ENCODE measurements around the gene RNH1.
A peak's percentile ranks its signal among the peaks of the same experiment; 100 is the strongest.

Gene RNH1

GRCh38 chr11:499201-500076 lies 7.6 kb downstream of the RNH1 start:
- DNase-seq (ENCODE audit: low spot score) = no peak

- no peak for DNase-seq (ENCODE audit: low spot score)
These were observed 8.5 kb downstream of the RNH1 start for GRCh38 chr11:498297-499181.

DNA sequence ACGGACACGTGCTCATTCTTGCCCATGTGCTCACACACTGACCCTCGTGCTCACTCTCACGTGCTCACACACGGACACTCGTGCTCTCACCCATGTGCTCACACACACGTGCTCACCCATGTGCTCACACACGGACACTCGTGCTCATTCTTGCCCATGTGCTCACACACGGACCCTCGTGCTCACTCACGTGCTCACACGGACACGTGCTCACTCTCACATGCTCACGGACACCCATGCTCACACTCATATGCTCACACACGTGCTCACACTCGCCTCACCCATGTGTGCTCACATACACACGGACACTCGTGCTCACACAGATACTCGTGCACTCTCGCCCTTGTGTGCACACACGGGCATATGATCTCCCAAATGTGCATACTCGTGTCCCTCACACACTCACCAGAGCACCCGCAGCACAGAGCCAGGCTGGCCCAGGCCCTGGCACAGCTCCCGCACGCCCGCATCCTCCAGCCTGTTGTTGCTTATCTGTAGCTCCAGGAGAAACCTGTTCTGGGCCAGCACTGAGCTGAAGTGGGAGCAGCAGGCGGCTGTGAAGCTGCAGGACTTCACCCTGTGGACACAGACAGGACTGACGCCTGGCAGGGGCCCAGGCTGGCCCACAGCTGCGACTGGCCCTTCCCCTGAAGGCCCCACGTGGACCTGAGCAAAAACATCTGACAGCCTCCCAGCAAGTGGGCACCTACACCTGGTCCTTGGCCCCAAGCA lies 9.3 kb downstream of the RNH1 start:
- DNase-seq (ENCODE audit: low spot score) = no peak

- peak; percentile 15 for DNase-seq (ENCODE audit: low spot score)
These were observed 10.0 kb downstream of the RNH1 start for GRCh38 chr11:496834-497564.

GRCh38 chr11:495537-495931 lies 11.5 kb downstream of the RNH1 start:
- no peak for DNase-seq (ENCODE audit: low spot score)

DNA sequence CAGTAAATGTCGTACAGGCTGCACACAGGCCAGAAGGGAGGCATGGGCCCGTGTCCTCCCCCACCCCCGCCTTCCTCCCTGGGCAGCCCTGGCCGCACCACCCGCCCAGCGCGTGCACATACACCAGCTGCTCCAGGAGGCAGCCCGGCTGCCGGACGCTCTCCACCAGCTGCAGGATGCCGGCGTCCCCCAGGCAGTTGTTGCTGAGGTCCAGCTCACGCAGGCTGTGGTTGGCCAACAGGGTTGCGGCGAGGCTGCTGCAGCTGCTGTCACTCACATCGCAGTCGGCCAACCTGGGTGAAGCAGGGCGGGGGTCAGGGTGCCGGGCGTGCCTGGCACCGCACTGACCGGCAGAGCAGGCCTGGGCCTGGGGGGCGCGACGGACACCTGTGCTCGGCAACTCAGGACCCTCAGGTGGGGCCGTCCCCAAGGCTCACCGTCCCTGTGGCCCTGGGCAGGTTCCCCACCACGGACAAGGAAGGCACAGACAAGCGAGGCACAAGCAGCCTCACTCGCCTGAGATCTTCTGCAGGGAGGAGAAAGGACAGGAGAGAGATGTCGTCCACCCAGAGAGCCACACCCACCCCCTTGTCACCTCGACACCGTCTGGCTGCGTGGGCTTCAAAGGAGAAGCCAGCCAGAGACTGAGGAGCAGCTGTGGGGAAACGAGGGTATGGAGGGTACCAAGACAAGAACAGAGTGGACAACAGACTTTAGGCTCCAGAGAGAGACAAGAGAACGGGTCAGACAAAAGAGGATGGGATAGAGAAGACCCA lies 12.1 kb downstream of the RNH1 start:
- no peak for DNase-seq (ENCODE audit: low spot score)

- DNase-seq (ENCODE audit: low spot score) = no peak
These were observed 14.4 kb downstream of the RNH1 start for GRCh38 chr11:492427-493226.

DNA sequence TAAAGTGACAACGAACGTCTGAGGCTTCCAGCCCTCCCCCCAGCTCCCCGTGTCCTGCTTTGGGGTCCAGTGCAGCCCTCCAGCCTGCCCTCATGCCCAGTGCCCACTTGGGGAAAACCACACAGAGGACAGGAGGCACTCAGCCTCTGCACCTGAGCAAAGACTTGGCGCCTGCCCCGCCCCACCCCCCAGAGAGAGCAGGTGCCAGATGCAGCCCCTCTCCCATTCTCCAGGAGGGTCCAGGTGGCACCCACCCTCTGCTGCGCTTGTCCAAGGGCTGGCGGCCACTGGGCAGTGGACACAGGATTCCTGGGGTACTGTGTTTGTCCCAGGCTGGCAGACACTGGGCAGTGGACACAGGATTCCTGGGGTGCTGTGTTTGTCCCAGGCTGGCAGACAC lies 15.7 kb downstream of the RNH1 start:
- no peak for DNase-seq (ENCODE audit: low spot score)

DNA sequence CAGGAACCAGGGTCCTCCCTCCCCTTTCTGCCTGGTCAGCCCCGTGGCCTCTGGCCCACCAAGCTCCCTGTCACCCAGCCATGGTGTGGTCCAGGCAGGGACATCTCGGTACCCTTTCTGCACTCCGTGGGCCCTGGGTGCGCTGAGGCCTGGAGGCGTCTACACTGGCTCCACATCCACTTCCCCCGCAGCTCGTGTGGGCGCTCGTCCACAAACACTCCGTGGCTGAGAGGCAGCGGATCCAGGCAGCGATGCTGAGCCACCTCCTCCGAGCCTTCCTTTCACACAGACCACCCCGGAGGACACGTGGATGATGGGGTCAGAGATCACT lies 16.1 kb downstream of the RNH1 start:
- DNase-seq (ENCODE audit: low spot score) = no peak

DNA sequence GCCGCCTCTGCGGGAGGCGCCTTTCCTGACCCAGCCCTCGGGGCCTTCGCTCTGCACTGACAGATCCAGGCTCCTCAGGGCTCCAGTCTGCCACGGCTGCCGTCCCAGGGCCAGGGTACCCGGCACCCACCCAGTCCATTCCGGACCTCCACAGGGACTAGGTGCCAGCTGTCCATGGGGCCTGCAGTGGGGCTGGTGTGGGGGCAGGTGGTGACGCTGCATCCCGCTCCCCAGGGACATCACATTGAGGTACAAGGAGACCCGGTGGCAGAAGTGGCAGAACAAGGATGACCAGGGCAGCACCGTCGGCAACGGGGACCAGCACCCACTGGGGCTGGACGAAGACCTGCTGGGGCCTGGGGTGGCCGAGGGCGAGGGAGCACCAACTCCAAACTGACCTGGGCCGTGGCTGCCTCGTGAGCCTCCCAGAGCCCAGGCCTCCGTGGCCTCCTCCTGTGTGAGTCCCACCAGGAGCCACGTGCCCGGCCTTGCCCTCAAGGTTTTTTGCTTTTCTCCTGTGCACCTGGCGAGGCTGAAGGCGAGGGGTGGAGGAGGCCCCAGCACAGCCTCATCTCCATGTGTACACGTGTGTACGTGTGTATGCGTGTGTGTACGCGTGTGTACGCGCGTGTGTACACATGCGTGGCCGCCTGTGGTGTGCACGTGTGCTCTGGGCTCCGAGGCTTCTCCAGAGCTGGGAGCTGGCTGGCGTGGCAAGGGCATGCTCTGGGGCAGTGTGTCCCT lies 16.7 kb downstream of the RNH1 start:
- no peak for DNase-seq (ENCODE audit: low spot score)

DNA sequence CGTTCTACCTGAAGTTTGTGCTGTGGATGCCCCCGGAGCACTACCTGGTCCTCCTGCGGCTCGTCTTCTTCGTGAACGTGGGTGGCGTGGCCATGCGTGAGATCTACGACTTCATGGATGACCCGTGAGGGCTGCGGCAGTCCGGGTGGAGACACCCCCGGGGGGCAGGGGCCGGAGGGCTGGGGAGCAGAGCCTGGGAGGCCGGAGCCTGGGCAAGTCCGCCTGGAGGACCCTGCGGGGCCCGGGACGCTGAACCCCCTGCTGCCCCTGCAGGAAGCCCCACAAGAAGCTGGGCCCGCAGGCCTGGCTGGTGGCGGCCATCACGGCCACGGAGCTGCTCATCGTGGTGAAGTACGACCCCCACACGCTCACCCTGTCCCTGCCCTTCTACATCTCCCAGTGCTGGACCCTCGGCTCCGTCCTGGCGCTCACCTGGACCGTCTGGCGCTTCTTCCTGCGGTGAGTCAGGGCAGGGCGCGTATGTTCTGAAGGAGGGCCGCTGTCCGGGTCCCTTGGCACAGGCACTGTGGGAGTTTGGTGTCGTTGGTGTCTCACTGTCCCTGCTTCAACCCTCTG lies 17.3 kb downstream of the RNH1 start:
- DNase-seq (ENCODE audit: low spot score) = no peak

- no peak for DNase-seq (ENCODE audit: low spot score)
These were observed 18.1 kb downstream of the RNH1 start for GRCh38 chr11:488992-489391.

GRCh38 chr11:488579-488978 lies 18.5 kb downstream of the RNH1 start:
- no peak for DNase-seq (ENCODE audit: low spot score)

DNA sequence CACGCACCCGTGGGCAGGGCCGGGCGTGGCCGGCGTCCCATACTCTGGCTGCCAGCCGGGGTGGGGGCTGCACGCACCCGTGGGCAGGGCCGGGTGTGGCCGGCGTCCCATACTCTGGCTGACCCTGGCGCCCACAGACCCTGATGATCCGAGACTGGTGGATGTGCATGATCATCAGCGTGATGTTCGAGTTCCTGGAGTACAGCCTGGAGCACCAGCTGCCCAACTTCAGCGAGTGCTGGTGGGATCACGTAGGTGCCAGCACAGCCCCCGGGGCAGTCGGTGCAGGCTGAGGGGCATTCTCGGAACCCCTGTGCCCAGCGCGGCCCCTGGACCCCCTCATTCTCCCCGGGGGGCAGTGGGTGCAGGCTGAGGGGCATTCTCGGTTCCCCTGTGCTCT lies 19.0 kb downstream of the RNH1 start:
- no peak for DNase-seq (ENCODE audit: low spot score)

DNA sequence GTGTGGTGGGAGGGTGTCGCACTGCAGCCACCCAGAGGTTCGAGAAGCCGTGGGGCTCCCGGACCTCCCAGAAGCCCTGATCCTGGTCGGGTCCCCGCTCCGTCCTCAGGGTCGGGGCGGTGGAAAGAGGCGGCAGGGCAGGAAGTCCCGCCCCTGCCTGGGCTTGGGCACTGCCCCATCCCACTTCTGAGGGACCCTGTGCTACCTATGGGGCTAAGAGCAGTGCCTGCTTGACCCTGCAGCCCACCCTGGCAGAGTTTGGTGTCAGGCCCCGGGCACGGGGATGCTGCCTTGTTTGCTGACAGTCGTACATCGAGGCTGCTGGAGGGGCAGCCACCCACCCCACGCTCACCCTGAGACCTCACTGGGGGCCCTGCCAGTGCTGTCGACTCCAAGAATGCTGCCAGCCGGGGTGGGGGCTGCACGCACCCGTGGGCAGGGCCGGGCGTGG lies 19.4 kb downstream of the RNH1 start:
- no peak for DNase-seq (ENCODE audit: low spot score)

DNA sequence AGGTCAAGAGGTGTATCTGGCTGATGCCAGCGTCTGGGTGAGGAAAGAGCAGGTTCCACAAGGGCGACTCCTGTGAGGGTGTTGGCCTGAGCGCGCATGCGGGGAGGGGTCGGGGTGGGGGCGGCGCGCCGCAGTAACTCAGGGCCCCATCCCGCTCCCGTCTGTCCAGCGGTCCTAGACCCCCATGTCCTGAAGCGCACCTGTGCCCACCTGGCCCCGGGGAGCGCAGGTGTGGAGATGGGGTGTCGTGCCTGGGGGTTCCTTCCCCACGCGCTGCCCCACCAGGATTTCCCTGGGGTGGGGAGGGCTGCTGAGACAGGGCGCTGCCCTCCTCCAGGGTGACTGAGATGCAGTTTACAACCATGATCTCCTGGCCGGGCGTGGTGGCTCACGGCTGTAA lies 20.9 kb downstream of the RNH1 start:
- no peak for DNase-seq (ENCODE audit: low spot score)

GRCh38 chr11:484616-485015 lies 22.4 kb downstream of the RNH1 start:
- no peak for DNase-seq (ENCODE audit: low spot score)

DNA sequence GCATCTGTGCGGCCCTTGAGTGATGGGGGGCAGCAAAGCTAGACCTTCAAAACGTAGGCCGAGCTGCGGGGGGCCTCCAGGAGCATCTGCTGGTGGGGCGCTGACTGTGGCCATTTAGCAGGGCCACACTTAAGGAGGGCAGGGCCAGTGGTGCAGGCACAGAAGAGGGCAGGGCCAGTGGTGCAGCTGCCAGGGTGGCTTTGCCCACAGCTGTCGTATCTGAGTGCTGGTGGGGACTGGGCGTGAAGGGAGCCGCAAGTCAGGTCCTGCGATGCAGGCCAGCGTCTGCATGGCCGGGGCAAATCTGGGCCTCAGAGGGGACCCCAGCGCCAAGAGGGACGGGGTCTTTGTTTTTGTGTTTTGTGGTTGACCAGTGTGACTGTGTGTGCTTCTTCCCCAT lies 27.7 kb downstream of the RNH1 start:
- no peak for DNase-seq (ENCODE audit: low spot score)

- DNase-seq (ENCODE audit: low spot score) = no peak
These were observed 29.9 kb downstream of the RNH1 start for GRCh38 chr11:477052-477715.

All from SW480 (cell line).